Measurements from ENCODE around the gene SCMH1.

- no peak for TF ChIP-seq MAX (IDR thresholded peaks at IDR 0.05; ENCODE audit: insufficient read depth, insufficient read length)
- TF ChIP-seq, protein P1, sequence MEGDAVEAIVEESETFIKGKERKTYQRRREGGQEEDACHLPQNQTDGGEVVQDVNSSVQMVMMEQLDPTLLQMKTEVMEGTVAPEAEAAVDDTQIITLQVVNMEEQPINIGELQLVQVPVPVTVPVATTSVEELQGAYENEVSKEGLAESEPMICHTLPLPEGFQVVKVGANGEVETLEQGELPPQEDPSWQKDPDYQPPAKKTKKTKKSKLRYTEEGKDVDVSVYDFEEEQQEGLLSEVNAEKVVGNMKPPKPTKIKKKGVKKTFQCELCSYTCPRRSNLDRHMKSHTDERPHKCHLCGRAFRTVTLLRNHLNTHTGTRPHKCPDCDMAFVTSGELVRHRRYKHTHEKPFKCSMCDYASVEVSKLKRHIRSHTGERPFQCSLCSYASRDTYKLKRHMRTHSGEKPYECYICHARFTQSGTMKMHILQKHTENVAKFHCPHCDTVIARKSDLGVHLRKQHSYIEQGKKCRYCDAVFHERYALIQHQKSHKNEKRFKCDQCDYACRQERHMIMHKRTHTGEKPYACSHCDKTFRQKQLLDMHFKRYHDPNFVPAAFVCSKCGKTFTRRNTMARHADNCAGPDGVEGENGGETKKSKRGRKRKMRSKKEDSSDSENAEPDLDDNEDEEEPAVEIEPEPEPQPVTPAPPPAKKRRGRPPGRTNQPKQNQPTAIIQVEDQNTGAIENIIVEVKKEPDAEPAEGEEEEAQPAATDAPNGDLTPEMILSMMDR (IDR thresholded peaks at IDR 0.05; ENCODE audit: extremely low read depth in 1 of 2, insufficient read depth in 1 of 2, low read depth in 1 of 2, low read length in 2 of 2), result no peak
These were observed 4.5 kb upstream of the SCMH1 start for GRCh38 chr1:41246568-41246967.

All from endothelial cell of umbilical vein (primary cell).